HG03039 (cell line): Measurements from ENCODE around the gene NACC2.

ENCODE experiments used
- ATAC-seq: cut with Tn5 transposase; IDR thresholded peaks from one replicate; pipeline ENCODE4 v1.9.1; 2021; ENCODE audit warnings: mild to moderate bottlenecking, moderate library complexity; ENCODE audit not compliant: unreplicated experiment

NACC2 gene, protein sequence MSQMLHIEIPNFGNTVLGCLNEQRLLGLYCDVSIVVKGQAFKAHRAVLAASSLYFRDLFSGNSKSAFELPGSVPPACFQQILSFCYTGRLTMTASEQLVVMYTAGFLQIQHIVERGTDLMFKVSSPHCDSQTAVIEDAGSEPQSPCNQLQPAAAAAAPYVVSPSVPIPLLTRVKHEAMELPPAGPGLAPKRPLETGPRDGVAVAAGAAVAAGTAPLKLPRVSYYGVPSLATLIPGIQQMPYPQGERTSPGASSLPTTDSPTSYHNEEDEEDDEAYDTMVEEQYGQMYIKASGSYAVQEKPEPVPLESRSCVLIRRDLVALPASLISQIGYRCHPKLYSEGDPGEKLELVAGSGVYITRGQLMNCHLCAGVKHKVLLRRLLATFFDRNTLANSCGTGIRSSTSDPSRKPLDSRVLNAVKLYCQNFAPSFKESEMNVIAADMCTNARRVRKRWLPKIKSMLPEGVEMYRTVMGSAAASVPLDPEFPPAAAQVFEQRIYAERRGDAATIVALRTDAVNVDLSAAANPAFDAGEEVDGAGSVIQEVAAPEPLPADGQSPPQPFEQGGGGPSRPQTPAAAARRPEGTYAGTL

DNA sequence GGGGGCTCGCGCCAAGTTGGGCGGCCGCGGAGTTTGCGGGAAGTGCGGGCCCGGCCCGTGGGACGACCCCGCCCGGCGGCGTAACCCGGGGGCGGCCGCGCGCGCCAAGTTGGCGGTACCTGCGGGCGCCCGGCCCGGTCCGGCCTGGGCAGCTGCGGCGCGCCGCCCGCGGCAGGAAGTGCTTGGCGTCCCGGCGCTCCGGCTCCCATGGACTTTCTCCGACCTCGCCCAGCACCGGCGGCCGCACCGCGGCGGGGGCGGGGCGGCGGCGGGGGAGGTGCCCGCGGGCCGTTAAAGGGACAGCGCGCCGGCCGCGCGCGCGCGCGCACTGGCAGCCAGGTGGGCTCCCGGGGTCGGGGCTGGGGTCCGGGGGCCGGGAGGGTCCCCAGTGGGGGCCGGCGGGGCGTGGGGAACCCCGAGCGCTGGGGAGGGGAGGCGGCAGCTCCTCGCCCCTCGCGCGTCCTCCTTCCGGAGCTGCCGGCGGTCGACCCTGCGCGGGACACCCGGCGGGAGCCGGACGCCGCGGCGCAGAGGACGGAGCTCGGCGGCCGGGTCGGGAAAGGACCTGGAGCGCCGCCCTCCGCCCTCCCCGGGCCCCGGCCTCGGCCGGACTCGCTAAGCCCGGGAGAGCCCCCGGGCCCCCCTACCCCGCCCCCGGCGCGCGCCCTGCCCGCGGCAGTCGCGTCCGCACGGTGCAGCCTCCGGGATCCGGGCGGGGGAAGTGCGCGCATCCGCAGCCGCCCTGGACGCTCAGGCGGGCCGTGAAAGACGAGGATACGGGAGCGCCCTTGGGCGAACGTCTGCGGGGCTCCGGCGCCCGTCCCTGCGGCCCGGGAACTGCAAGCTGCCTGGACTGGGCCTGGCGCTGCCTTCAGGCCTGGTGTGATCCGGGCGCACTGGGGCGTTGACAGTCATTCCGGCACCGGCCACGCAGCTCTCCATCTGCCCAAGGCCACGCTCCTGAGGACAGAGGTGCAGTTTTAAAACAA is at the start of gene NACC2:
Gene NACC2 (minus strand): TSS at position 220 of the 989 bp plus-strand sequence. CDS start 44,768 bp downstream, outside the sequence.
- ATAC-seq, result no peak

DNA sequence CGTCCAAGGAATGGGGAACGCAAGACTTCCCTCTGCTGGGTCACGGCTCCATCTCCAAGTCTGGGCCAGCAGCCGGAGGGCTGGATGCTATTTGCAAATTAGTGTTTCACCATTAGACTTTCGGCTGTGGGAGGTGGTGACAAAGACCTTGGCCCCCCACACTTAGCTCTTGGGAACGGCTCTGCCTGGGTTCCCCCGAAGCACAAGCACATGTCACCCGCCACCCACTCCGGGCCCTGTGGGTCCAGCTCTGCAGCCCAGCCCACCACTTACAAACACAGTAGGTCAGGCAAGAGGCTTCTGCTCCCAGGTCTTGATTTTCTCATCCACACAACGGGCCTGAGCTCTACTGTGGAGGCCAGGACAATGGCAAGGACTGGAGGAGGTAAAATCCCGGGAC is 49.4 kb upstream of the NACC2 start:
- ATAC-seq, result no peak

DNA sequence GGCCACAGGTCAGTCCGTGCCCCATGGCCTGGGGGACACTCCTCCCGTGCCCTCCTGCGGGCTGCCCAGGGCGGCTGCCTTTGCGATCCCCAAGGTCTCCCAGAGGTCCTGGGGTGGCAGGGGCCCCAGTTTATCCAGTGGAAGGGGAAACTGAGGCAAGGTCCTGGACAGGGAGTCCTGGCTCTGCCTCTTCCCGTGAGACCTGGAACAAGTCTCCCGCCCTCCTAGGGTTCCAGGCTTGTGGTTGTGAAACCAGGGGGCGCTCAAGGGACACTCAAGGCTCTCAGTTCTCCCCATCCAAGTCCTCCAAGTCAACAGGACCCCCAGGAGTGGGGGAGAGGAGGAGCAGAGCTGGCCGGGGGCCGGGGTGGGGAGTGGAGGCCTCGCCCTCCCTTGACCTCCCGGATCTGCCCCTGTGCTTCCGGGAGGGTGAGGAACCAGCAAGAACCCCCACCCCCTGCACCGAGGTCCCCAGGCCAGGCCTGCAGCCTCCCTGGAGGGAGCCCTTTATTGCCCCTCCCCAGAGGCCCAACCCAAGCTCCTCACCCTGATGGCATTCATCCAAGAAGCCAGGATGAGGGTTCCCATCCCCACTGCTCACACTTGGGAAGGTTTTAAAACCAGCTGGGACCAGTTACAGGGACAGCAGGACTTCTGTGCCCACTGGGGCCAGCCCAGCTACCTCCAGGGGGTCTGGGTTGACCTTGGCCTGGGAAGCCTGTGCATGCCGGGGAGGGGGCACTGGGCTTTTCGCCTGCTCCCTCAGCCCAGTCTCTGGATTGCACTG is 48.3 kb upstream of the NACC2 start:
- no peak for ATAC-seq

DNA sequence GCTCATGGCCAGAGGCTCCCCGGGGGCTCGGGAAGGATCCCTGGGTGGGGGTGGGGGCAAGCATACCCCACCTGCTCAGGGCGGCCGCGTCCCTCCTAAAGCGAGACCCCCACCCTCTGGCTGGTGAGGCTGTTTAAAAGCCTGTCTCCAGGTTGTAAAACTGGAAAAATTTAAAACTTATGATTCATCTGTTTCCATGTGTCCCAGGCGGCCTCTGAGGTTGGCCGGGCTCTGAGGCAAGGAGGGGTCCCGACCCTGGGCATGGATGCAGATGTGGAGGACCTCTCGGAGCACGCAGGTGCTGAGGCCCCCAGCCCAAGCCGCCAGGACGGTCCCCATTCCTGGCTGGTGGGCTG is 47.7 kb upstream of the NACC2 start:
- no peak for ATAC-seq

DNA sequence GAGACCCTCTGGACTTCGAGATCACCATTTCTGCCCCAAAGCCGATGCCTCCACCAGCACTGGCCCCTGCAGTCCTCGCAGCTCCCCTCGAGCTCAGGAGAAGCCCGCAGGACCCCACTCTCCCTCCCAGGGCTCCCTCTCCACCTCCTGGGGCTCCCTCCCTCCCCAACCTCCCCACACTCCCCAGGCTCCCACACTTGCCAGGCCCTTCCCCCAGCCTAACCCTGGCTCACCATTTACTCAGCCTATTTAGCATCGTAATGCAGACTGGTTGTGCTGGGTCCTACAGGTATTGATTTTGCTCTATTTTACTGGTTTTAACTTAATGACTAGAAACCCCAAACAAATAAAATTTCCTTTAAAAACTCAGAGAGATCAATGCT is 47.3 kb upstream of the NACC2 start:
- no peak for ATAC-seq

DNA sequence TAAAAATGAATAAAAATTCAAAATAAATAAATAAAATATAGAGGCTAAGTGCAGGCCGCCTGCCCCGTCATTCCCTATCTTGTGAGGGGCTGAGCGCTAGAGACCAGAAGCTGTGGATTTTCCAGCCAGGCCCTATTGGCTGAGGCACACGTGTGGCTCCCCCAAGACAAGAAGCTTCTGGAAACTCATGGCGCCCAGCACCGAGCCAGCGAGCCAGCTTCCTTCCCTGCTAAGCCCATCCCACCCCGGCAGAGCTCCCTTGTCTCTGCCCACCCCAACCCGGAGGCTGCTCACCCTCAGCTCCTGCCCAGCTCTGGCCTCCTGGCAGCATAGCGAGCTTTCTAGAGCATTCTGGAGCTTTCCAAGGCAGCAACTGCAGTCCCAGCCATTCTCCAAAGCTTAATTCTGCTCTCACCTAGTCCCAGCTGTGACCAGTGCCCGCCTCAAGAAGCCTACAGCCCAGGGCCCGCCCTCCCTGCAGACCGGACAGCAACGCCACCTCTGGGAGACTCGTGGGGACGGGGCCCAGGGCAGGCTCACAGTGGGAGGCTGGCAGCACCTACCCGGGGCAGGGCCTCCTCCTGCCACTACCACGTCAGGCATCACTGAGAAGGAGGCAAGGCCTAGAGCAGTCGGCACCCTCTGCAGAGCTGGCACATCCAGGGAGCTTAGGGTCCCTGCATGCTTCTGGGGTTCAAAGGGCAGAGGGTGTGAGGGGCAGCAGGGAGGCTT is 46.8 kb upstream of the NACC2 start:
- no peak for ATAC-seq

DNA sequence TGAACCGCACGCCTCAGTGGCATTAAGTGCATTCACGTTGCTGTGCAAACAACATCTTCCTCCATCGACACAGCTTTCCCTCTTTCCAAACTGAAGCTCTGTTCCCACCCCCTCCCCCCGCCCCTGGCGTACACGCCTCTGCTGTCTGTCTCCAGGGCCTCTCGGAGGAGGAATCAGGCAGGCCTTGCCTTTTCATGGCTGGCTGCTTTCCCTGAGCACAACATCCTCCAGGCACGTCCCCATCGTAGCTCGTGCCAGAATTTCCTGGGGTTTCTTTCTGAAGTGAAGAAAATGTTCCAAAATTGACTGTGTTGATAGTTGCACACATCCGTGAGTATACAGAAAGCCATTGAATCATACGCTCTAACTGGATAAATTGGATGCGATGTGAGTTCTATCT is 45.9 kb upstream of the NACC2 start:
- no peak for ATAC-seq

DNA sequence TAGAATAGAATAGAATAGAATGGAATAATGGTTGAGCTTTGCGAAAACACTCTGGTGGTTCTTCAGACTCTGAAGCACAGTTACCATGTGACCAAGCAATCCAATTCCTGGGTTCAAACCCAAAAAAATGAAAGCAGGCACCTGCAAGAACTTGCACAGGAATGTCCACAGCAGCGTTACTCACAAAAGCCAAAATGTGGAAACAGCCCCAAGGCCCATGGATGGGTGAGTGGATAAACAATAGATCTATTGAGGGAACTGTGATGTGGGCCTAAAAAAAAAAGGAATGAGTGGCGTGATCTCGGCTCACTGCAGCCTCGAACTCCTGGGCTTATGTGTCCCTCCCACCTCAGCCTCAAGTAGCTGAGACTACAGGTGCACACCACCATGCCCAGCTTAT is 45.0 kb upstream of the NACC2 start:
- no peak for ATAC-seq

DNA sequence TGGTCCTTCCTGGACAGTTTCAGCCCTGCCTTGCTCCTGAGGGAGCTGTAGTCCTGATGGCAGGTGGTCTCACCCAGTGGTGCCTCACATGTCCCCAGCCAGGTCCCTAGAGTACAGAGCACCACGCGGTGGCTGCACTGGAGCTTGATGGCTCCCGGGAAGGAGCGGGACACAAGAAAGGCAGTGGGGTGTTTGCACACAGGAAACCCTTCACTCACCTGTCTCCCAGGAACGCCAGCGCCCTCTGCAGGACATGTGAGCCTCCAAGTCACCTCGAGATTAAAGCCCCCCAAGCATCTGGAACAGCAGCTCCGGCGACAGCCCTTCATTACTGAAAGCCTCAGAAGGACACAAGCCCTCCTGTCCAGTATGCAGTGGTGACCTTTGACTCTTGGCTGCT is 43.5 kb upstream of the NACC2 start:
- no peak for ATAC-seq

DNA sequence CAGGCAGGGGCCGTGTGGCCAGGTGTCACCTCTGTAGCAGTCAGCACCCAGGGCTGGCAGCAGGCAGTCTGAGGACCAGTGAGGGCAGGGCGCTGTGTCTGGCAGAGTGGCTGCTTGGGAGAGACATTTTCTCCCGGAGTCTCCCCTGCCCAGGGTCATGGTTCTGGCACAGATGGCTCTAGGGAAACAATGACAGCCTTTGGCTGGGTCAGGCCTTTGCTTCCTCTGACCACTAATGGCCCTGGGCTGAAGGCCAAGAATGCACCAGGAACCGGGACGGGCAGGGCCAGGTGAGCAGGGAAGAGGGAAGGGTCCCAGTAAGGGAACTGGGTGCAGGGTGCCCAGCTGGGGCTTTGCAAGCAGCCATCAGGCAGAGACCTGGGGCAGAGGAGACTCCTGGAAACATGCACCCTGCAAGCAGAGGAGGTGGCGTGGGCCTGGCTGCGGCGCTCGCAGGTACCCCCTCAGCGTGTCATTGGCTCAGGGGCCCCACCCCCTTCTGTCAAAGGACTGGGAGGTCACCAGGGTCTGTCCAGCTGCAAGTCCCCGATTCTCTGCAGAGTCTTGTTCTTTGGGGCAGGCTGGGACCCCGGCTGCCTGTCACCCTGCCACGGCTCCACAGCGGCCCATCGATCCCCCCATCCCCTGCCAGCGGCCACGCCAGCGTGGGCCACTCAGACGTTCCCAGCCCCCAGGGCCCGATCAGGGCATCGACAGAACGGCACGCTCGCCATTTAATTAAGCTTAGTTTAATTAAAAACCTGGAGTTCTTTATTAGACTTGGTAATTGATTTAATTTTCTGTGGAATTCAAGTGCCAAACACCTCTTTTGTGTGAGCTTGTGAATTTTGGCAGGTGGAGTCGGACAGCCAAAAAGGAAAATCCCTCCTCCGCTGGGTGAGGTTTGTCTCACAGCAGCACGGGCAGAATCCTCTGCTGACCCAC is 42.5 kb upstream of the NACC2 start:
- ATAC-seq, result no peak

DNA sequence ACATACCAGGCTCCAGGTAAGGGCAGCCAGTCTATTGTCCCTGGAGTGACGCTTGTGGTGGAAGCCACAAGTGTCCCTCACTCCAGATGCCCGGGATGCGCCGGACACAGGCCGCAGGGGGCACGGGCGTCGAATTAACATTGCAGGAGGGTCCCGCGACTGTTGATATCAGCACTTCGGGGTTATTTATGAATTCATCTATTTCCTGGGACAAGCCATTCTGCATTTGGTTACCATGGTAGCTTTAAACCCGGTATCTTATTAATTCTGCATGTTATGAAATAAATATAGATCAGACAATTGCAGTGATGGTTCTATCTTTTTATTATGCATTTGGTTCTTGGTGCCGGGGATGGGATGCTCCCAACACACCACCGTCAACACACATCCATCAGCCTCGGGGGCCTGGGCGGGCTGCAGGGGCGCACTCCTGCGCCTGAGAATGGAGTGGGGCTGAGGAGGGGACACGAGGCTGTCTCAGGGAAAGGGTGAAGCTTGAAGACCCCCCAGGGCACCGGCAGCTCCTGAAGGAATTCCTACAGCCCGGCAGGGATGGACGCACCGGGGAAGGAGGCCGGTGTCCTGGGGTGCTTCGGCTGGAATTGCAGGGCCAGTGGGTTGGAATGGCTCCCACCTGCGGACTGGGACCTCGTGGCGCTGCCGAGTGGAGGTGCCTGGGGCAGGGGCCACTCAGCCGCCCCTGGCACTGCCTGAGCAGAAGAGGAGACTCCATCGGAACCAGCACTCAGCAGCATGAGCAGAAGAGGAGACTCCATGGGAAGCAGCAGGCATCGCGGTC is 41.2 kb upstream of the NACC2 start:
- no peak for ATAC-seq

DNA sequence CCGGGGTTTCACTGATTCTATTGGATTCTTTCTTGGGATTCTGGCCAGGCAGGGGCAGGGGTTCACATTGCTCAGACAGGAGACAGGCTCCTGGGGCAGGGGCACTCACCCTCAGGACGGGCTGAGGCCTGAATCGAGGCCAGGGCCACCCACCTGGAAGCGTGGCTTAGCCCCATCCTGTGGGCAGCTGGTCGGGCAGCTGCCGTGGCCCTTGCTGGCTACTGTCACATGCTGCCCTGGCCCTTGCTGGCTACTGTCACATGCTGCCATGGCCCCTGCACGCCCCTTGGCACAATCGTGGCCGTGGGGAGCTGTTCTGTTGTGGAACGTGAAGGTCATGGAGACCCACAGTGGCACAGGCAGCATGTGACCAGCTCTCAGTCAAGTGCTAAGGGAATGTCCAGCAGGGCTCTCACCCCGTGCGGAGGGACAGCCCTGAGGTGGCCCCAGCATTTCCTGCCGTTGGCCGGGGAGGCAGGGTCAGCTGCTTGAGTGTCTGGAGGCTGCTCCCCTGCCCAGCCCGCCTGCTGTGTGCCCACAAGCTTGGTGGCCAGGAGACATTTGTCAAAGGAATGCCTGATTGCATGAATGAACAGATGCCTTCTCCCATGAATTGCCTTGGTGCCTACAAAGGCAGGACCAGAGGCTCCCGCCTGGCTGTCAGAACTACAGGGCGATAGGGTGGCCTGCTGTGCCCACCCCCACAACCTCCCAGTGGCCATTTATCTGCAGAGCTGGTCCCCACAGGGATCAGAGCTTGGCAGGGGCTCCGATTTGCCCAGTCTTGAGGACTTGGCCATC is 40.4 kb upstream of the NACC2 start:
- no peak for ATAC-seq

DNA sequence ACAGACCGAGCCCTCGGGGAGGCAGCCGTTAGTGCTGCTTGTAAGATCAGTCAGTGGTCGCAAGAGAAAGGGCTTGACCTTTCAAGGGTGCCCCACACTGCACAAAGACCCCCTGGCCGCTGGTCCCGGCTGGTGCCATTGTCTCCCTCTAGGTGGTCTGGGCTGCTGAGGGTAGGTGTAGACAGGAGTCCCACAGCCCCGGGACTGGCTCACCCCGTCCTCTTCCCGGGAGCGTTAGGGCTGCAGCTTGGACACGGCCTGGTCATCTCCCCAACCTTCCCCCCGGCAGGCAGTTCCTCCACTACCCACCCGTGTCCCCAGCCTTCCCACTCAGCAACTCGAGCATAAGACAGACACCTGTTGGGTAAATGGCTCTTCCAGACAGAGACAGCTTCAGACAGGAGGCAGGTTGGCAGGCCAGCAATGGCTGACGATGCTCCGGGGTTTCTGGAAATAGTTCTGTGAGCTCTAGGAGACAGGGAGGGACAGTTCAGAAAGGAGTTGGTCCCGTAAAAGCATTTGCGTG is 38.9 kb upstream of the NACC2 start:
- ATAC-seq, result no peak

DNA sequence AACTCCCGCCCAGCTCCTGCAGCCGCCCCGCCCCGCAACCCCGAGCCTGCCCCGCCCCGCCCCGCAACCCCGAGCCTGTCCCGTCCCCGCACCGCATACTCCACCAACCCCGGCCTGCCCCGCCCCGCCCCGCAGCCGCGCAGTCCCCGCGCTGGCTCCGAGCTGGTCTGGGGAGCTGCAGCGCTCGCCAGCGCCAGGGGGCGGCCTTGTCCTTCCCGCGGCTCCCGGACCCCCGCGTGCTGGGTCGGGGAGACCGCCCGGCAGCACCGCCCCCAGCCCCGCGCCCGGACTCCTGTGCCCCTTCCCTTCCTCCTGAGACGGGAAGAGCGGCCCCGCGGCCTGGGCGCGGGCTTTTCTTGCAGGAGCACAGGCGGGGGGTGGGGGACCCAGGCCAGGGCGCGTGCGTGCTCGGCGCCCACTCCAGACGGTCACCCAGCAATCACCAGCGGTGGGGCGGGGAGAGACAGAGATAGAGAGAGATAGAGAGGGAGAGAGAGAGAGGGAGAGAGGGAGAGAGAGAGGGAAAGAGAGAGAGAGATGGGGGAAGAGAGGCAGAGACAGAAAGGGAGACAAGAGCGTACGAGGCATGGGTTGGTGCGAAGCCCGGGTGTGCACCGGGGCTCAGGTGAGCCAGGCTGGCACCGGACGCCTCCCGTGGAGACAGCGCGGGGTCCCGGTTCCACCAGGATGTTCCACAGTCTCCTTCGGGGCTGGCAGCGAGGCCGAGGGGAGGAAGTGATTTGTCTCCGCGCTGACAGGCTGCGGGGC is 38.3 kb upstream of the NACC2 start:
- ATAC-seq, result no peak

DNA sequence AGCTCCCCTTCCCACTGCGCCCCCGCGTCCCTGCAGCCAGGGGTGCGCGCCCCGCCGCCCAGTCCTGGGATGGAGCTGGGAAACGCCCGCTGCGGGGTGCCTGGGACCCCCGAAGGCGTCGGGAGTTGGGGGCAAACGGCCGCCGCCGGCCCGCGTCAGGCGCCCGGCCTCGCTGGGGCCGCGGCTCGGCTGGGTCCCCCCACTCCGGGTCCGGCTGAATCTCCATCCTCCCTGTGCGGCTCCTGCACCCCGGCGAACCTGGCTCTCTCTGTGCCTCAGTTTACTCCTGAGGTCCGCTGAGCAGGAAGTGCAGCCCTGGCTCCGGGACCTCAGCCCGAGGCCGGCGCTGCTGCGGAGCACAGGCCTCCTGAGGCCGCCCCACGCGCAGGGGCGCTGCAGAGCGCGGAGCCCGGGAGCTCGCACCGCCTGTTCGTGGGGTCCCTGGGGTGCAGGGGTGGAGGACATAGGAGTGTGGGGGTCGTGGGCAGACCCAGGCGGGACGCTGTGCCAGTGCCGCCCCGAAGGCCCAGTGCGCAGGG is 37.5 kb upstream of the NACC2 start:
- no peak for ATAC-seq
